Ureter (tissue), 1 donor: ENCODE data around the gene GDPD5. TPM values are rescaled to one million over a fixed set of nuclear protein-coding genes. Genes with fewer than 3 reads are reported as not detected.

ENCODE experiments used
- DNase-seq: peaks from one replicate; pipeline ENCODE4 v3.0.0-alpha.2; 2020; ENCODE audit warnings: low spot score
- total RNA-seq: library from RNA; stranded (reverse); gene quantifications from one replicate; pipeline ENCODE4 v1.2.4, GENCODE V29; 2023
- donor health status: DM: yes; HTN: yes; CAD: no.

The GDPD5 gene
- total RNA-seq, 1 donor from 2014 or later, result 14.9 TPM

DNA sequence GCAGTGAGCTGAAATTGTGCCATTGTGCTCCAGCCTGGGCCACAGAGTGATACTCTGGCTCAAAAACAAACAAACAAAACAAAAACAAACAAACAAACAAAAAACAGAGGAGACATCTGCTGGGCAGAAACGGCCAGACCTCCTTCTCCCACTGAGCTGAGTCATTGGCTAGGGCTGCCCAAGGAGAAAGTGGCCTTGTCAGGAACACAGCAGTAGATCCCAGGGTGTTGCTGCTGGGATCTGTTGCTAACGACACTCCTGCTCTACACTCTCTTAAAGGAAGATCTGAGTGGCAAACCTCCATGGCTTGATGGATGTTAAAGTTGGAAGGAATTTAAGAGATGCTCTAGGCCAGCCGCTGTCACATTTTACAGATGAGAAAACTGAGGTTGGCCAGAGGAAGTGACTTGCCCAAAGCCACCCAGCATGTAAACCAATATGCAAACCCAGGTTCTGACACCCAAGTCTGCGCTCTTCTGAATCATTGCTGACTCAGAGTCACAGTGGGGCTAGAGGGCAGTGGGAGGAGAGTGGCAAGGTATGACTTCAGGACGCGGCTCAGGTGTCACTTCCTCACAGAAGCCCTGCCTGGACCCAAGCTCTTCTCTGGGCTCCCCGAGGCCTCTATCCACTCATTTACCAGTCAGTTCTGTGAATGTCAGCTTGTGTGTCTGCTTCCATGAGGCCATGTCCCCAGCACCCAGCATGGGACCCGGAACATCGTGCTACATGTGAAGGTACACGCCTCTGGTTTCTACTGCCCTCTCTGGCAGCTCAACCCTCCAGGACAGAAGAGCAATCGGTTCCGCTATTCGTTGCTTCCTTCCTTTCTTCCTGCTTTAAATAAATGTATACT lies 11.3 kb upstream of the GDPD5 start:
- DNase-seq, result no peak

DNA sequence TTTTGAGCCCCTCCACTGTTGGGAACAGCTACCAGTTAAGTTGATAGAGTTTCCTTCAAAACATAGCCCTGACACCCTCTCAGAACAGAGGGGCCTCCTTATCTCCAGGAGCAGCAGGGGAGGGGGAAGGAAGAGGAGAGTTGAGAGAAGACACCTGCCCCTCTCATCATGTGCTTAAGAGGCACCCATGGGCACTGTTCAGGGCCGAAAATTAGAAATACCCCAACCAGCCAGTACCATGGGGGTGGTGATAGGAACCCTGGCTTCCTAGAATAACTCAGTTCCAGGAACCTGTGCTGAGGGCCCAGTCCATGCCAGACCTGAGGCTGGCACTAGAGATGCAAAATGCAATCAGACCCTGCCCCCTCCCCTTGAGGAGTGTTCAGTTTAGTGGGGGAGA lies 9.3 kb upstream of the GDPD5 start:
- no peak for DNase-seq

DNA sequence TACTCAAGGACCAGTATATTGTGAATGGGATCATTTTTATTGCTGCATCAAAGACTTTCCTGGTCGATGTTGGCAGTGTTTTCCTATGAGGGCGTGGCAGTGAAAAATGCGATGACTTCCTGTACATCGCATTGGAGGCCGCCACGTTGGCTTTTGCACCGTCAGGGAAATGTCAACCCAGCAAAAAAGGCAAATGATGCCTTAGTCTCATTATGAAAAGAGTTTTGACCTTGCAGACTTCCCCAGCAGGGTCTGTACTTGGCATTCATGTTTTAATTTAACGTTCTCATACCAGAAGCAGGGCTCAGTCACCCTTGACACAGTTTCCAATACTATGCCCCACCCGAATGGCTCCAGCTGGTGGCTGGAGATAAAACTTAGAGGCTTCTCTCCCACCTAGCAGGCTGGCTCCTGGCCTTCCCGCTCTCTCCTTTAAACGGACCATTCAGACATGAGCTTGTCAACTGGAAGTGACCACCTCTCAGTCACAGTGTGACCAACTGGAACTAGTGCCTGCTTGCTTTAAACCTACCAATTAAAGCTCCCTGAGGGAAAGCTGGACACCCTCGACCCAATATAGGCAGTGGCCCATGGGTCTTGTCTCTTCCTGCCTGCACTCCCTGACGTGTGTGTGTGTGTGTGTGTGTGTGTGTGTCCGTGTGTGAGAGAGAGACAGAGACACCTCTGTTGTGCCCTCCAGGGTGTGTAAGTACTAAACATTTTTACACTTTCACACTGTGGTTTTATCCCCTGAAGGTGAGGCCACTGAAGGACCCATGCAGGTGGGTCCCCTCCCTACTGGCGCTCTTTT lies 8.7 kb upstream of the GDPD5 start:
- DNase-seq, result no peak

- DNase-seq, result no peak
Observed at GRCh38 chr11:75533896-75534258, 8.1 kb upstream of the GDPD5 start.

GRCh38 chr11:75532200-75533048 lies 6.7 kb upstream of the GDPD5 start:
- peak; percentile 76 for DNase-seq

DNA sequence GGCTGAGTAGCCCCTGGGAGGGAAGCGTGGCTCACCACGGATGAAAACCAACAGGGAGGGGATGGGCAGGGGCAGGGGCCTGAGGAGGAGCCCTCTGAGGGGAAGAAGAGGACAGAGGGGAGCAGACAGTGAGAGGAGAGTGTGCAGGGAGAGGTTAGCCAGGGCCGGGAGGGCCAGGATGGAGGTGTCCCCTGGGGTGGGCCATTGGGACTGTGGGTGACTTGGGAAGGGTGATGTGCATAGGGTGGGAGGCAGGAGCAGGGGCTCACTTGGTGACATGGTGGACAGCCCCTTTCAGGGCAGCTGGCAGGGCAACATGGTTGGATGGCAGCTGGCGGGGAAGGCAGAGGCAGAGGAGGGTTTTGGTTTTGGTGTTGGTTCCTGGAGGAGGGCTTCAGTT lies 5.6 kb upstream of the GDPD5 start:
- no peak for DNase-seq

DNA sequence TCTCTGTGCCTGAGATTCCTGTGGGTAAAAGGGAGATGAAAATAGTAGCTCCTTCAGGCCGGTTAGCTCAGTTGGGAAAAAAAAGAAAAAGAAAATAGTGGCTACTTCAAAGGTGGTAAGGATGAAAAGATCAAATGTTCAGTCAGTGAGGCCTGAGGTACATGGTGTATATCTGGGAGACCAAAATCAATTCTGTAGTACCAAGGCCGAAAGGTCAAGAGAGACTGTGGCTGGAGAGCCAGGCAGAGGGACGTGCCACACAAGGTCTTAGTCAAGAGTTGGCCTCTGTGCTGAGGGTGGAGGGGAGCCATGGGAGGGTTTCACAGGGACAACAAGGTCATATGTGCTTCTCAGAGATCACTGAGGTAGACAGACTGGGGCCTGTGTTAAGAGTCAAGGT lies 4.8 kb upstream of the GDPD5 start:
- DNase-seq, result no peak

GRCh38 chr11:75527938-75528735 lies 2.4 kb upstream of the GDPD5 start:
- no peak for DNase-seq

GRCh38 chr11:75527130-75527529 lies 1.4 kb upstream of the GDPD5 start:
- no peak for DNase-seq

- no peak for DNase-seq
Observed at GRCh38 chr11:75526192-75526541, 426 bp upstream of the GDPD5 start.

GRCh38 chr11:75524665-75525432 lies 892 bp downstream of the GDPD5 start:
- DNase-seq, result no peak

DNA sequence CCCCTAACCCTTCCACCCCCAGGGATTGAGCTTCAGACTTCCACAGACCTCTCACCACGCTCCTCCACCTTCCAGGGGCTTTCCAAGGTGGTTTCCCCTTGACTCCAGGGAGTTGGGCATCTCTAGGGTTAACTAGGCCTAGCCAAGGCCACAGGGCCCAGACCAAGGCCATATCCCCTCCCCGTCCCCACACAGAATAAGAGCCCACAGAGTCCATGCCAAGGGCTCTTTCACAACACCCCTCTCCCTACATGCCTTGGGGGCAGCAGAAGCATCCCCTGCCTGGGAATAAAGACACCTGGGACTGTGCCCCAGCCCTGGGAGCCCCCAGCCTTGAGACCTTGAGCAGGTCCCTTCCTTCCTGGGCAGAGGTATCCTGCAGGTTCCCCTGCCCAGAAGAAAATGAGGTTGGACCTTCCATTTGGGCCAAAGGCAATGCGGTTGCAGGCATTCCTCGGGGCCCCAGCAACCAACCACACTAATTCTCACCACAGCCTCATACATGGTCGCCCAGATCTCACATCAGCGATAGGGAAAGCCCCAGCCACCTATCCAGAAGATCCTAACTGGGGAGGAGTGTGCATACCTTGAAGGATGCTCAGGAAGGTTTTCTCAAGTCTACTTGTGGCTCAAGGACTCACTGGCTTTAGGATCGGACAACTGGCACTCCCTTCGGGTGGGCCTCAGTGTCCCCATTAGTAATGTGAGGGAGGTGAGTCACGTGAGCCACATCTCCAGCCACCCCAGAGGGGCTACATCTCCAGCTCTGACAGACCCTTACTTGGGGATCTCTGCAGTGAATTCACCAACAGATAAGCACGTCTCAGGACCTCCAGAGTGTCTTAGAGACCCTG lies 1.7 kb downstream of the GDPD5 start:
- DNase-seq, result no peak

DNA sequence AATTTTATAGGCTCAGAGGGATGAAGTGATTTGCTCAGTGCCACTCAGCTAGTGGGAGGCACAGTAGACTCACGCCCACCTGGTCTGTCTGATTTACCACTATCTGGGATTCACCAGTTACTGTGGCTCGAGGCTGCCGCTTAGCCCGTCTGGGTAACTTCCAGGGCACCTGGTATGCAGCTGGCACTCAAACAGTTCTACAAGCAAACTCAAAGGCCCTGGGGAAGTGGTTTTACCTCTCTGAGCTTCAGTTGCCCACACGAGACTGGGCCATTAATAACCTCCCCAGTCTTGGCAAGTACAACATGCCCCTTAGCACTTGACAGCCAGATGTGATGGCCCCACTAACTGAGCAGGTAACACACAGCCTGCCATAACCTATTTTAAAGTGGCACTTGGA lies 2.6 kb downstream of the GDPD5 start:
- no peak for DNase-seq

GRCh38 chr11:75522286-75523044 lies 3.3 kb downstream of the GDPD5 start:
- DNase-seq, result no peak

GRCh38 chr11:75520688-75521087 lies 5.1 kb downstream of the GDPD5 start:
- no peak for DNase-seq

DNA sequence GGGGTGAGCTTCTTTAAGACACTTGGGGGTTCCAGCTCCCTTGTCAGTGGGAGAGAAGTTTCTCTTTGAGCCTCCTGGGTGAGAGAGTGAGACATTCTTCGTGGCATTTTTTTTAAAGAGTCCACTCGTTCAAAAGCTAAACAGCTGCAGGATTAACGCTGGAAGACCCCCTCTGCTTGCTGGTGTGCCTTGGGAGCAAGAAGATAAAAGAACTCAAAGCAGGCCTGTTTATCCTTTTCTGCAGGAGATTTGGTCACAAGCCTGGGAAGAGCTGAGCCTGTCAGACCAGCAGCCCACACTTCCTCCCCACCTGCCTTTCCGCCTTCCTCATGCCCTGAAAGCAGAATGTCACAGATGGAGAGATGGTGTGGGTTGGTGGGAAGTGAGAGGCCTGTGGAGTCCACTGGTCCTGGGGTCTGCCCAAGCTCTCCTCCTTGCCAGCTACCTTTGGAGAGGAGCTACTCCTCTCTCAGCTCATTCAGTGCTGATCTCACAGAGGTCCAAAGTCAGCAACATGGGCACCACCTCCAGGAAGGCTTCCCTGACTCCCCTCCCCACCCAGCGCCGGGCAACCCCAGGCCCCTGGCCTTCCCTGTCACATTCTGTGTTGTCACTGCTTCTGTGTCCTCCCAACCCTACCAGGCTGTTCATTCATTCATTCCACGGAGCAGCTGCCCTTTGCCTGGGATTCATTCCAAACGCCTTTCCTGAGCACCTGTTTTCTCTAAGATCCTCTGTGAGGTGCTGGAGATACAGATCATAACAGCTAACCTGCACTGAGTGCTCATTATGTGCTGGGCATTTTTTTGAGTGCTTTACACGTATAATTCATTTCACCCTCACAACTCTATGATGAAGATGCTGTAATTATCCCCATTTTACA lies 6.7 kb downstream of the GDPD5 start:
- DNase-seq, result no peak

DNA sequence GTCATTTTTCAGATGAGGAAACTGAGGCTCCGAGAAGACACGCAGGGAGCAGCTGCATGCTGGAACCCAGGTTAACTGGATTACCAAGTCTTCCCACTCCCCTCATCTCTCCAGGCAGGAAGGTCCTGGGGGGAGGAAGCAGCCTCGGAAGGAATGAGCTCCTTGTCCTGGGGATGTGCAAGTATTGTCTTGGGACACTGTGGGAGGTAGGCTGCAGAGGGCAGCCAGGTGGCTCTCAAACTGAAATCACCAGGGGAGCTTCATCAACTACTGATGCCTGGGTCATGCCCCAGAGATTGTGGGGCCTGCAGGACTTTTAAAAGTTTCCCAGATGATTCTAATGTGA lies 7.6 kb downstream of the GDPD5 start:
- DNase-seq, result no peak

DNA sequence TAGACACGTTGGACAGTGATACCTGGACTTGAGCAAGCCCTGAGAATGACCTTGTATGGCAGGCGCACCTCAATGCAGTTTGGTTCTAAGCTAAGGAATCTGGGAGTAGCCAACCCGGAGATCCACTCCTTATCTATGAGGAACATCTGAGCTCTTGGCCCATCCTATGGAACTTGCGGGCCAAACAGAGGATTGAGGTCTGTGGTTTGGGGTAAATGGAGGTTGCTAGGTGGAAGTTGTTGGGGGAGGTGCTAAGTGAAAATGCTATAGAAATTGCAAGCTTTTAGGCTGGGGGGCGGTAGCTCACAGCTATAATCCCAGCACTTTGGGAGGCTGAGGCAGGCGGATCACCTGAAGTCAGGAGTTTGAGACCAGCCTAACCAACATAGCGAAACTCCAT lies 8.9 kb downstream of the GDPD5 start:
- no peak for DNase-seq
